Retina (tissue), 1 donor: ENCODE results near the gene MEDAG.

Experiments used
- DNase-seq: peaks from one replicate; pipeline ENCODE4 v3.0.0-alpha.2; 2016

The MEDAG gene

DNA sequence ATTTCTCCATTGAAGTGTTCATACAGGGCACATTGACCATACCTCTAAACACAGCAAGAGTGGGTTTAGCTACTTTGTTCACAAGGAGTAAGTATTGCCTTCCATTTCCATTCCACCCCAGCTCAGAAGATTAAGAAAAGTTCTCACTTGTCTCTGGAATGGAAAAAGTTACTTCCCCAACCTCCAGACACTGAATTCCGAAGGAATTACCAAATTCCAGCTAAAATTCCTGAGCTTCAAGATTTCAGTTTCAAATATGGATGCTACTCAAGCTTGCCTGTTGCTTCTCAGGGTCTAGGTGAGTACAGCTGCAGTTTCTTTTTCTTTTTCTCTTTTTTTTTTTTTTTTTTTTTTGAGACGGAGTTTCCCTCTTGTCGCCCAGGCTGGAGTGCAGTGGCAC is 60.0 kb downstream of the MEDAG start:
- DNase-seq, result no peak

GRCh38 chr13:30968846-30969245 is 62.8 kb downstream of the MEDAG start:
- no peak for DNase-seq

DNA sequence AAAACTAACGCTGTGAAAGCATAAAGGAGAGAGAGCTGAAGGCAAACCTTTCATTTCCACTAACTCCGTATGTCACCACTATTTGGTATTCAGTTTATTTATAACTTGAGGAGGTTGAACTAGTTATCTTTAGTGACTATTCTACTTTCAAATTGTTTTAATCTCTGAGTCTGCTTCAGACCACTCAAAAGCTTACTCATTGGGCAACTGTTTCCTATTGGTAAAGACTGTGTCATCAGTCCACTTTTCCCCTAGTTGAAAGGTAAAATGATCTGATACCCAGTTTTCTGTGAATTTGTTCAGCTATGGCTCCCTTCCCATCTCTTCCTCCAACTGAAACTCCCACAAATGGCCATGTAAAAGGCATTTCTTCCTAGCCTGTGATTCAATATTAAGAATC is 65.5 kb downstream of the MEDAG start:
- DNase-seq, result no peak

- DNase-seq, result no peak
These were observed 66.9 kb downstream of the MEDAG start for GRCh38 chr13:30972888-30973377.

GRCh38 chr13:30974350-30974749 is 68.3 kb downstream of the MEDAG start:
- DNase-seq, result no peak
